HepG2 (cell line): Measurements from ENCODE around the gene PPP1R27. TPM values are rescaled to one million over a fixed set of nuclear protein-coding genes. Genes with fewer than 3 reads are reported as not detected.

ENCODE experiments used
- ADNP ChIP-seq: sonication (generic); formaldehyde crosslinking; IDR thresholded peaks from 2 replicates; pipeline ENCODE4 v1.4.0; 2020; ENCODE audit warnings: missing genetic modification reagents
- BRD4 ChIP-seq: sonication (generic); formaldehyde crosslinking; IDR thresholded peaks from 2 replicates; pipeline ENCODE4 v1.4.0; 2020; ENCODE audit warnings: missing genetic modification reagents
- HMGXB4 ChIP-seq, 2 experiments: sonication (generic) in 1 of 2; formaldehyde crosslinking in 1 of 2; IDR thresholded peaks; 2 replicates each; pipeline versions ENCODE4 v1.4.0 to v1.6.1; 2018 to 2020; ENCODE audit warnings: missing genetic modification reagents in 2 of 2, borderline replicate concordance in 1 of 2, low read depth in 1 of 2, mild to moderate bottlenecking in 1 of 2, missing biosample characterization in 1 of 2
- HOMEZ ChIP-seq: IDR thresholded peaks from 2 replicates; pipeline ENCODE4 v1.6.1; 2016; ENCODE audit warnings: low read depth
- ISX ChIP-seq: sonication (generic); formaldehyde crosslinking; conservative IDR thresholded peaks from 2 replicates; pipeline ENCODE4 v1.5.0; 2020; ENCODE audit warnings: missing genetic modification reagents
- JDP2 ChIP-seq: sonication (generic); formaldehyde crosslinking; IDR thresholded peaks from 2 replicates; pipeline ENCODE4 v1.8.1; 2022; ENCODE audit warnings: missing genetic modification reagents, borderline replicate concordance
- KDM5B ChIP-seq: sonication (generic); formaldehyde crosslinking; IDR thresholded peaks from 2 replicates; pipeline ENCODE4 v1.4.0; 2020; ENCODE audit warnings: missing genetic modification reagents, mild to moderate bottlenecking, borderline replicate concordance
- KDM6A ChIP-seq: IDR thresholded peaks from 2 replicates; pipeline ENCODE4 v1.6.1; 2016; ENCODE audit warnings: low read depth
- KLF16 ChIP-seq, 2 experiments: sonication (generic) in 1 of 2; formaldehyde crosslinking in 1 of 2; IDR thresholded peaks; 2 replicates each; pipeline versions ENCODE4 v1.6.1 to v1.8.0; 2016 to 2023; ENCODE audit warnings: missing genetic modification reagents in 2 of 2, missing compliant biosample characterization in 1 of 2
- LCORL ChIP-seq, 2 experiments: fragments of 450-650 bp in 1 of 2; sonication (generic) in 1 of 2; formaldehyde crosslinking in 1 of 2; IDR thresholded peaks; 2 replicates each; pipeline versions ENCODE4 v1.5.0 to v1.6.1; 2017 to 2020; ENCODE audit warnings: antibody characterized with exemption in 1 of 2, missing genetic modification reagents in 1 of 2
- MIXL1 ChIP-seq: IDR thresholded peaks from 2 replicates; pipeline ENCODE4 v1.6.1; 2016
- NR0B2 ChIP-seq: sonication (generic); formaldehyde crosslinking; IDR thresholded peaks from 2 replicates; pipeline ENCODE4 v1.4.0; 2020; ENCODE audit warnings: mild to moderate bottlenecking, missing genetic modification reagents
- SOX5 ChIP-seq: IDR thresholded peaks from 2 replicates; pipeline ENCODE4 v1.6.1; 2016; ENCODE audit warnings: borderline replicate concordance
- SP2 ChIP-seq: sonication (generic); formaldehyde crosslinking; IDR thresholded peaks from 2 replicates; pipeline ENCODE4 v1.5.1; 2020; ENCODE audit warnings: mild to moderate bottlenecking, missing genetic modification reagents
- ZBTB14 ChIP-seq: sonication (generic); formaldehyde crosslinking; IDR thresholded peaks from 2 replicates; pipeline ENCODE4 v1.4.0; 2020; ENCODE audit warnings: missing genetic modification reagents
- ZBTB2 ChIP-seq: sonication (generic); formaldehyde crosslinking; IDR thresholded peaks from 2 replicates; pipeline ENCODE4 v1.8.0; 2022; ENCODE audit warnings: low read depth, missing genetic modification reagents
- ZKSCAN1 ChIP-seq: fragments of 150-350 bp; IDR thresholded peaks from 2 replicates; pipeline ENCODE4 v1.6.1; 2014; ENCODE audit warnings: low read length
- ZNF547 ChIP-seq: sonication (generic); formaldehyde crosslinking; IDR thresholded peaks from 2 replicates; pipeline ENCODE4 v1.5.1; 2020; ENCODE audit warnings: mild to moderate bottlenecking, missing genetic modification reagents
- ZNF607 ChIP-seq: sonication (generic); formaldehyde crosslinking; IDR thresholded peaks from 2 replicates; pipeline ENCODE4 v1.5.1; 2020; ENCODE audit warnings: missing genetic modification reagents, mild to moderate bottlenecking, borderline replicate concordance
- ZNF704 ChIP-seq: sonication (generic); formaldehyde crosslinking; IDR thresholded peaks from 2 replicates; pipeline ENCODE4 v1.8.1; 2023; ENCODE audit warnings: mild to moderate bottlenecking, inconsistent platforms, moderate library complexity, missing genetic modification reagents, borderline replicate concordance
- ZNF772 ChIP-seq: sonication (generic); formaldehyde crosslinking; IDR thresholded peaks from 2 replicates; pipeline ENCODE4 v1.5.0; 2020; ENCODE audit warnings: mild to moderate bottlenecking, missing genetic modification reagents
- polyA plus RNA-seq, 8 experiments: library from polyadenylated mRNA; depleted of rRNA in 3 of 8; stranded (reverse) in 7 of 8; unstranded in 1 of 8; fragments of >200 nt; fragmentation: Illumina TruSeq in 4 of 8; extraction: Trizol in 4 of 8; gene quantifications; 2 replicates each; pipeline versions ENCODE4 v1.2.1 to v1.2.3, GENCODE V29; 2011 to 2016; ENCODE audit warnings: low read depth in 4 of 8, missing spikeins in 1 of 8, mixed read lengths in 1 of 8; ENCODE audit not compliant: insufficient read depth in 1 of 8
- total RNA-seq, 5 experiments: library from RNA; depleted of rRNA; stranded (reverse); fragments of >200 nt; fragmentation: Illumina TruSeq; extraction: Trizol; gene quantifications; 2 replicates each; pipeline ENCODE4 v1.2.3, GENCODE V29; 2016; ENCODE audit warnings: low read depth in 1 of 5

The PPP1R27 gene
- total and polyA plus RNA-seq, 2 of the 13 experiments (the other 11 are each of a cell fraction or from before 2014, with no cell fraction given): 0.17 to 1.00 TPM

GRCh38 chr17:81871387-81872230, 36.8 kb upstream of the PPP1R27 start (continued):
- TF ChIP-seq HMGXB4 (CRISPR knock-in tag; IDR thresholded peaks at IDR 0.05; ENCODE audit: borderline replicate concordance in 1 of 2, low read depth in 1 of 2): peak; percentile 81 to 97; a peak in 3 of 4 replicates
- TF ChIP-seq ADNP (CRISPR knock-in tag): no peak
- TF ChIP-seq ZNF772 (CRISPR knock-in tag): 0 out of 2 replicates have a peak, but pooled peaks have one; percentile 81
- TF ChIP-seq JDP2: peak; percentile 51; the same call in 1 of the 2 replicates
- TF ChIP-seq ZBTB2 (CRISPR knock-in tag): peak; percentile 49
- no peak for TF ChIP-seq ISX (CRISPR knock-in tag)
- peak; percentile 99 for TF ChIP-seq NR0B2 (CRISPR knock-in tag)
- TF ChIP-seq ZNF704 (CRISPR knock-in tag): peak; percentile 93
- peak; percentile 75 for TF ChIP-seq SP2
- TF ChIP-seq ZNF607 (CRISPR knock-in tag): peak; percentile 96
- TF ChIP-seq KDM5B (CRISPR knock-in tag): peak; percentile 100
- peak; percentile 99 for TF ChIP-seq ZNF547 (CRISPR knock-in tag)
- peak; percentile 58; the same call in 1 of the 2 replicates for TF ChIP-seq SOX5 (CRISPR knock-in tag)
- TF ChIP-seq BRD4 (CRISPR knock-in tag): peak; percentile 91
- peak; percentile 78 for TF ChIP-seq MIXL1 (CRISPR knock-in tag)
- TF ChIP-seq KLF16 (CRISPR knock-in tag; IDR thresholded peaks at IDR 0.05): peak; percentile 62 to 80; a peak in 2 of 4 replicates
- 0 out of 2 replicates have a peak, but pooled peaks have one; percentile 42 for TF ChIP-seq HOMEZ (CRISPR knock-in tag)
- peak; percentile 65; the same call in 1 of the 2 replicates for TF ChIP-seq ZBTB14
- TF ChIP-seq KDM6A (CRISPR knock-in tag): 0 out of 2 replicates have a peak, but pooled peaks have one; percentile 8
- TF ChIP-seq ZKSCAN1: no peak; the same call in 1 of the 2 replicates
- no peak for TF ChIP-seq LCORL (IDR thresholded peaks at IDR 0.05)
- TF ChIP-seq LCORL (CRISPR knock-in tag; IDR thresholded peaks at IDR 0.05): peak; percentile 75
